B cell (primary cell): ENCODE measurements around the gene CTNNA2.

Experiments used
- EZH2 ChIP-seq: IDR thresholded peaks from 2 replicates; pipeline ENCODE4 v1.6.1; 2012; ENCODE audit warnings: borderline replicate concordance, low read depth, mild to moderate bottlenecking, moderate library complexity, low read length; ENCODE audit not compliant: insufficient read depth, poor library complexity, severe bottlenecking
- TF ChIP-seq, protein P1 (sequence below): fragments of 200-600 bp; IDR thresholded peaks from one replicate; pipeline ENCODE4 v1.8.0; 2022; ENCODE audit warnings: antibody characterized with exemption, mild to moderate bottlenecking

DNA sequence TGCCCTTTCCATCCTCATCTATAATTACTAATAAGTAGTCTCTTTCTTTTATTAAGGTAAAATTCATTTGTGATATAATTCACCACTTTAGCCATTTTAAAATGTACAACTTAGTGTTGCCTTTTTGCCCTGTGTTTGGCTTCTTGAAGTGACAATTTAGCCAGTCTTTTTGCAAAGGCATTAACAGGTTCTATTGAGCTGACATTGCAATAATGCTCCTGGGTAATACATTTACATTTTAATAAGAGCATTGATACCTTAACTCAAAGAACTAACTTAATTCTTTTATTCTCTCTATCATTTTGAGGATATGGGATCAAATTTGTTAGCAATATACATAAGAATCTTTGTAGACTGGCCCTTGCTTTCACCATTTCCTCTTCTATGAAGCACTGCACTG lies 549.4 kb downstream of the CTNNA2 start:
- TF ChIP-seq, protein P1, sequence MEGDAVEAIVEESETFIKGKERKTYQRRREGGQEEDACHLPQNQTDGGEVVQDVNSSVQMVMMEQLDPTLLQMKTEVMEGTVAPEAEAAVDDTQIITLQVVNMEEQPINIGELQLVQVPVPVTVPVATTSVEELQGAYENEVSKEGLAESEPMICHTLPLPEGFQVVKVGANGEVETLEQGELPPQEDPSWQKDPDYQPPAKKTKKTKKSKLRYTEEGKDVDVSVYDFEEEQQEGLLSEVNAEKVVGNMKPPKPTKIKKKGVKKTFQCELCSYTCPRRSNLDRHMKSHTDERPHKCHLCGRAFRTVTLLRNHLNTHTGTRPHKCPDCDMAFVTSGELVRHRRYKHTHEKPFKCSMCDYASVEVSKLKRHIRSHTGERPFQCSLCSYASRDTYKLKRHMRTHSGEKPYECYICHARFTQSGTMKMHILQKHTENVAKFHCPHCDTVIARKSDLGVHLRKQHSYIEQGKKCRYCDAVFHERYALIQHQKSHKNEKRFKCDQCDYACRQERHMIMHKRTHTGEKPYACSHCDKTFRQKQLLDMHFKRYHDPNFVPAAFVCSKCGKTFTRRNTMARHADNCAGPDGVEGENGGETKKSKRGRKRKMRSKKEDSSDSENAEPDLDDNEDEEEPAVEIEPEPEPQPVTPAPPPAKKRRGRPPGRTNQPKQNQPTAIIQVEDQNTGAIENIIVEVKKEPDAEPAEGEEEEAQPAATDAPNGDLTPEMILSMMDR = no peak
- no peak for TF ChIP-seq EZH2
